Activated CD4-positive, alpha-beta T cell treated with anti-CD3 and anti-CD28 coated beads for 4 hours (primary cell): ENCODE results near the gene GMFB.

Experiments
- DNase-seq, 2 donors: peaks; one replicate each; pipeline ENCODE4 v3.0.0-alpha.2; 2020

GMFB gene

GRCh38 chr14:54488646-54489317 is at the start of gene GMFB:
Gene GMFB (minus strand): TSS chr14:54488980. CDS start chr14:54488927, 53 bp downstream.
- DNase-seq = peak; percentile 86

GRCh38 chr14:54538055-54538454 is 49.3 kb upstream of the GMFB start:
- DNase-seq = no peak

- no peak for DNase-seq
Observed at GRCh38 chr14:54537651-54538050, 48.9 kb upstream of the GMFB start.

- no peak for DNase-seq
Observed at GRCh38 chr14:54535646-54536045, 46.9 kb upstream of the GMFB start.

- DNase-seq = no peak
Observed at GRCh38 chr14:54535126-54535525, 46.3 kb upstream of the GMFB start.

GRCh38 chr14:54533100-54533499 is 44.3 kb upstream of the GMFB start:
- no peak for DNase-seq

GRCh38 chr14:54532111-54533012 is 43.6 kb upstream of the GMFB start:
- DNase-seq = no peak

GRCh38 chr14:54529811-54530210 is 41.0 kb upstream of the GMFB start:
- DNase-seq = no peak

- DNase-seq = no peak
Observed at GRCh38 chr14:54528973-54529372, 40.2 kb upstream of the GMFB start.

GRCh38 chr14:54524410-54524809 is 35.6 kb upstream of the GMFB start:
- no peak for DNase-seq

- DNase-seq = no peak
Observed at GRCh38 chr14:54516709-54517108, 27.9 kb upstream of the GMFB start.

- DNase-seq = no peak
Observed at GRCh38 chr14:54515670-54516069, 26.9 kb upstream of the GMFB start.

GRCh38 chr14:54512393-54512792 is 23.6 kb upstream of the GMFB start:
- no peak for DNase-seq

GRCh38 chr14:54509546-54510501 is 21.0 kb upstream of the GMFB start, which contains the start of gene CGRRF1:
Gene CGRRF1 (plus strand): TSS chr14:54509906. CDS start chr14:54509960, 54 bp downstream.
- peak; percentile 92 to 95 for DNase-seq

GRCh38 chr14:54503486-54503885 is 14.7 kb upstream of the GMFB start:
- DNase-seq = no peak

GRCh38 chr14:54502602-54503001 is 13.8 kb upstream of the GMFB start:
- DNase-seq = no peak

GRCh38 chr14:54501480-54501879 is 12.7 kb upstream of the GMFB start:
- DNase-seq = no peak

- no peak for DNase-seq
Observed at GRCh38 chr14:54500744-54501143, 12.0 kb upstream of the GMFB start.

- DNase-seq = no peak
Observed at GRCh38 chr14:54498579-54498978, 9.8 kb upstream of the GMFB start.

GRCh38 chr14:54498095-54498531 is 9.3 kb upstream of the GMFB start:
- DNase-seq = no peak

GRCh38 chr14:54497224-54497623 is 8.4 kb upstream of the GMFB start:
- DNase-seq = no peak

- DNase-seq = no peak
Observed at GRCh38 chr14:54493293-54493692, 4.5 kb upstream of the GMFB start.
